Measurements from ENCODE around the gene ACTL10.

Gene ACTL10

DNA sequence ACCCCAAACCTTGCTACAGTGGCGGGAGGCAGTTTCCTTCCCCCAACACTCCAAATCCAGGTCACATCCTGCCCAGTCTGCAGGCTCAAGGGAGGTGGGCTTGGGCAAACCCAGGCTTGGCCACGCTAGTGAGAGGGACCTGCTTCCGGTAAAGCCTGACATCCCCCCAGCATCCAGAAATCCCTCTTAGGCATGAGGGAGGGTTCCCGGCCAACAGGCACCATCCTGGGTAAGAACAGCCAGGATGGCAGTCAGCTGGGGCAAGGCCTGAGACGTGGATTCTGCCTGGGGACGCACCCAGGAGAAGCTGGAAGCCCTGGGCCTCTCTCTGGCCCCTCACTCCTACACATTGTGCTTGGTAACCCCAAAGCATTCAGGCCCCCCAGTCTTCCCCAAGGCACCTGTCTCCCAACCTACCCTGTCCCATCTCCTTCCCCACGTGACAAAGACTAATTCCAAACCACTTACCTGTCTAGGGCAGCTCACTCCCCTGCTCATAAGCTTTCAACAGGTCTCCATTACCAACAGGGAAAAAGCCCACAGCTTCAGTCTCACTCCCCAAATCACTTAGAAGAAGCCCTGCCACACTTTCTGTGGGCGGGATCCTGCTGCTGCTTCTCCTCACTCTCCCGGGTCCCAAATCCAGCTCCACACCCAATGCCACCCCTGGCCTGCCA lies 2.5 kb upstream of the ACTL10 start:
- DNase-seq: peak in 1 of 6 experiments; percentile 28

DNA sequence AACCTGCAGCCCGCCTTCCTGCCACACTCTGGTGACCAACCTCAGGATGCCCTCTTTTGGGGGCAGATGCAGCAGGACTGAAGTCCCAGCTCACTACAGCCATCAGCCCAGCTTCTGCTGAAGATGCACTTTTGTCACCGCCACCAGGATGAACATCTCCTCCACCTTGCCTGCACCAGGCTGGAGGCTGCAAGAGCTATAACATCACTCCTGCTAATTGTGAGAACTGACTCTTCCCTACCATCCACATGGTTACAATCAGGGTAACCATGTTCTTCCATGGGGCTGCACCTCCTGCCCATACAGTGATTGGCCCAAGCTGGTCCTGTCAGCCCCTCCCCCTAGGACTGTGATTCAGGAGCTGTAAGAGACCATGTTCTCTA lies 2.0 kb upstream of the ACTL10 start:
- DNase-seq: peak in 1 of 6 experiments; percentile 25

- DNase-seq: peak in 5 of 6 experiments; percentile 11 to 59 (median 40)
Observed at GRCh38 chr20:33667245-33667675, 517 bp downstream of the ACTL10 start.

DNA sequence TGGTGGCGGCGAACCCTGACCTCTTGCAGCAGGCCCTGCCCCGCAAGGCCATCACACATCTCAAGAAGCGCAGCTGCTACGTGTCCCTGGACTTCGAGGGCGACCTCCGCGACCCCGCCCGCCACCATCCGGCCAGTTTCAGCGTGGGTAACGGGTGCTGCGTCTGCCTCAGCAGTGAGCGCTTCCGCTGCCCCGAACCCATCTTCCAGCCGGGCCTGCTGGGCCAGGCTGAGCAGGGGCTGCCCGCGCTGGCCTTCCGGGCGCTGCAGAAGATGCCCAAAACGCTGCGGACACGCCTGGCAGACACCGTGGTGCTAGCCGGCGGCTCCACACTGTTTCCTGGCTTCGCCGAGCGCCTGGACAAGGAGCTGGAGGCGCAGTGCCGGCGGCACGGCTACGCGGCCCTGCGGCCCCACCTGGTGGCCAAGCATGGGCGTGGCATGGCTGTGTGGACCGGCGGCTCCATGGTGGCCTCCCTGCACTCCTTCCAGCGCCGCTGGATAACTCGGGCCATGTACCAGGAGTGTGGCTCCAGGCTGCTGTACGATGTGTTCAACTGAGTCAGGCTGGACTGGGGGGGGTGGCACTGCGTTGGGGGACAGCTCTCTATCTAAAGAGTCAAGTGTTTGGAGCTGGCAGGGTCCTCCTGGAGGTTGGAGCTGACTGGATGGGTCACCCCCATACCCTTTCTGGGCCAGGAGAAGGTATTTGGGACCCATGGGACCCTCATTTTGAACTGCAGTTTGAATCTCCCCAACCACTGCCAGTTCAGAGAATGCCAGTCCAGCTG lies 1.1 kb downstream of the ACTL10 start:
- DNase-seq: peak; percentile 54 to 74 (median 66)

GRCh38 chr20:33668466-33669155 lies 1.9 kb downstream of the ACTL10 start:
- no peak for DNase-seq

- no peak for DNase-seq
Observed at GRCh38 chr20:33669224-33669623, 2.5 kb downstream of the ACTL10 start.

- DNase-seq: no peak
Observed at GRCh38 chr20:33669873-33670640, 3.3 kb downstream of the ACTL10 start.

DNA sequence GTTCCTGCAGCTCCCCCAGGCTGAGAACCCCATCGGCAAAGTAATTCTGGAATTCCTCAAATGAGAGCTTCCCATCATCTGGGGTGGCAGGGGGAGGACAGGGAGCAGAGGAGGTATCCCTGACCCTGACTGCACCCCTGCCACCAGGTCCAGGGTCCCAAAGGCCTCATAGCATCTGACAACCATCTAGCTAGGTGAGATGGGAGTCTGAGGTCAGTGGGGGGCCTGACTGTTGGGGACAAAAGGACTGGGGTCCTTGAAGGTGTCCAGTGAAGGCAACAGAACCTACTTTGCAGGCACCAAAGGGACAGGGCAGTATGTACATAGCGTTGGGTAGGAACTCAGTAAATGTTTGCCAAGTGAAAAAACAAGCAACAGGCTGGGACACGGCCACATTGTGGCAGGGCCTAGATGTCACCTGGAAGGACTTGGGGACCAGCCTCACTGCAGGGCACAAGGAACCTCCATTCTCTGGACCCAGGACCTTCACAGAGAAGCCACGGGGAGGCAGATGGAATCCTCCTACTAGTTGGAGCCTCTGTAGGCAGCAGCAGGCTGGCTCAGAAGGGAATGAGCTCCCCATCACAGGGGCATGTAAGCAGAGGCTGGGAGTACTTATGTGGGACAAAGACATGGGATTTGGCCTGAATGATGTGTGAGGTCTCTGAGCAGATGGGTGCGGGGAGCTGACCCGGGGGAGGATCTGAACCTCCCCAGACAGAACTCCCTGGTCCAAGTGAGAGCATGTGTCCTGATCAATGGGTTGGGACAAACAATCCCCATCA lies 4.2 kb downstream of the ACTL10 start:
- no peak for DNase-seq

DNA sequence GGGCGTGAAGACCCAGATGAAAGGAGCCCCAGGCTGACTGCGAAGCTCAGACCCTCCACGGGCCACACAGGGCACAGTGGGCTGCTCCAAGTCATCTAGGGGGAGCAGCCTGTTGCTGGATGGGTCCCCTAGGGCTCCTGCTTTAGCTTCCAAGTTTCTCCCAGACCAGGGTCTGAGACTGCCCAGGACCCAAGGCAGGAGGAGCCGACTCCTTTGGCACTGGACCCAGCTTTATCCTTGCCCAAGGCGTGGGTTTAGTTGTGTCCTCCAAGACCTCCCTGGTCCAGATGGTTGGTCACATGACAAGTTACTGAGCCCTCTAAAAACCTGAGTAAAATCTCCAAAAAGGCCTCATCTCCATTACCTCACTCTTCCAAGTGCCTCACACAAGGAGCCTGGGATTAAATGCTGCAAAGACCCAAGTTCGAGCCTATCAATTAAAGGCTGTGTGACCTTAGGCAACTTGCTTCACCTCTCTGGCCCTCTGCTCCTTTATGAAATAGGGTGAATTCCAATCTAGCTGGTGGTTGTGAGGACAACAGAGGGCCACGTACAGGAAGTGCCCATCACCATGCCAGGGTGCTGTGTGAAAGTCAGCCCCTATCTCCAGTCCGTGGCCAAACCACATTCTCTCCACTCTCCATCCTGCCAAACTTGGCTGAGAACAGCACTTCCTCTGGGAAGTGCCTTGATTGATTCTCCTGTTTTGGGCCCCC lies 5.0 kb downstream of the ACTL10 start:
- no peak for DNase-seq

- no peak for DNase-seq
Observed at GRCh38 chr20:33672426-33673113, 5.8 kb downstream of the ACTL10 start.

GRCh38 chr20:33673114-33673409 lies 6.3 kb downstream of the ACTL10 start:
- DNase-seq: no peak

GRCh38 chr20:33673410-33674293 lies 6.9 kb downstream of the ACTL10 start:
- peak in 1 of 6 experiments; percentile 24 for DNase-seq

- peak in 5 of 6 experiments; percentile 31 to 60 (median 33) for DNase-seq
Observed at GRCh38 chr20:33674294-33675135, 7.8 kb downstream of the ACTL10 start, which contains the start of gene NECAB3. NECAB3 (minus strand) TSS chr20:33674428; CDS start chr20:33674352, 76 bp downstream.

DNA sequence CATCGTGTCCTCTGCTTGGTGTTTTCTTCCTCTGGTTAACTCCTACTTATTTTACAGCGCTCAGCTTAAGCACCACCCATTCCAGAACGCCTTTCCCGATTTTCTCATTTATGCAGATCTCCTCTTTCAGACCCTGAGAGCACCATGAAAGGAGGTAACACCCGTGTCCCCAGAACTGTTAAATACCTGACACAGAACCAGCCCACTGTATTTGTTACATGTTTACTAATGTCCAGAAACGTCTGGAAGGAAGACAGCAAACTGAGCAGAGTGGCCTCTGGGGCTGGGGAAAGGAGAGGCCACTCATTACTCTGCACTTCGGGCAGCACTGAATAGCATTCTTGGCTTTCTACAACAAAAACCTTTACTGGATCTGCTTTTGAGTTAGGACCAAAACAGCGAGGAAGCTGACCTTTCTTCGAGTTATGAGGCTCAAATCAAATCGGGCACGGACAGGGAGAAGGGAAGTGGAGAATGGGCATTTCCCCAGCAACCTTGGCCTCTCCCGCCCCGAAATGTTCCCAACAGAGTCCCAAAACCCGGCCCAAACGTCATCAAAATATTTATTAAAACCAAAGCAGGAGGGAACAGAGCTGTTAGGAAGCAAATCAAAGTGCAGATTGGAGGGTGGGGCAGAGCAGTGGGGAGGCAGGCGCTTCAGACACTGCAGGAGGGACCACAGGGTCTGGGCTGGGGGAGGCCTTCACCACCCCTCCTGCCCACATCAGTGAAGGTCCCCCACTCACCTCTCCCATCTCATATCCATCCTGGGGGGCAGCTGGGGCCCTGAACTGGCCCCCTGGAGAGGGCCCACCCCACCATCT lies 8.6 kb downstream of the ACTL10 start:
- no peak for DNase-seq

- no peak for DNase-seq
Observed at GRCh38 chr20:33676121-33676520, 9.4 kb downstream of the ACTL10 start.

DNA sequence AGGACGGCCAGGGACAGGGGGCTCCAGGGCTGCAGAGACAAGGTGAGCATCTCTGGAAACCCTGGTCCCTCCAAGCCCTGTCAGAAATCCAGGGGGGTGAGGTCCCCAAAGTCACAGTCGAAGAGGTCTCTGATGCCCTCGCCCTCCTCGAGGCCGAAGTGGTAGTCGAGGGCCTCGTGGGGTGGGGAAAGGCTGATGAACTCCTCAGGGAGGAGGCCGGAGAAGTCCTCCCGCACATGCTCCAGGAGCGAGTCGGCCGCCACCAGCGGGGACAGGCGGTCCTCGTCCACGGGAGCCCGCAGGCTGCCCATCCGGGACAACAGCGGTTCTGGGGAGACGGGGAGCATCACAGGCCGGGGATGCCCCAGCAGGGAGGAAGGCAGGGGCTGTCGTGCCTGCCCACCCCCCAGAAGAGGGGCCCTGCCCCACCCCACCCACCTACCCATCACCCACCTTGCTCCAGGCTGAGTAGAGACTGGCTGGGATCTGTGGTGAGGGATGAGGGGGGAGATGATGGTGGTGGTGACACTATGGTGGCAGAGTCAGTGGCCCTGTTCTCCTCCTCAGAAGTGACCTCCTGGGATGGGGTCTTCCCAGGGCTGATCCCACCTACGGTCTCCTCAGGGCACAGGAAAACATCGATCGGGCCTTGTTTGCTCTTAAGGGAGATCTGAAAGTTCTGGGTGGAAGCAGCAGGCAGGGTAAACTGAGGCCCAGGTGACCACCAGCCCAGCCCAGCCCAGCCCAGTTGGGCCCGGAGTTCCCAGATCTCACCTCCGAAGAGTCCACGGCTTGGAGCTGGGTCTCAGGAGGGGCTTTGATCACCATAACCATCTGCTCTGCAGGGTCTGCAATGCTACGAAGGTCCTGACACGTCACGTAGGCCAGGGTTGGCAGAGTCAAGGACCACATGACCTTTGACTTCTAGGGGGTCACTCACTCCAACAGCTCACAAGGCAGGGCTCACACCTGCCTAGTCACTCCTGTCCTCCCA lies 10.2 kb downstream of the ACTL10 start:
- no peak for DNase-seq

Measured in stimulated activated naive CD4-positive, alpha-beta T cell (primary cell).